Right cardiac atrium (tissue), 5 donors: Measurements from ENCODE around the gene RHAG. TPM values are rescaled to one million over a fixed set of nuclear protein-coding genes. Genes with fewer than 3 reads are reported as not detected.

Source experiments
- ATAC-seq, 2 donors: fragments of 200-7000 bp; cut with Tn5 transposase; one replicate each; pipeline versions ENCODE4 v1.8.0 to v1.9.1; 2020; ENCODE audit warnings: moderate library complexity in 2 of 2, mild to moderate bottlenecking in 1 of 2
- DNase-seq, 3 donors: peaks; one replicate each; pipeline ENCODE4 v3.0.0-alpha.2; 2020
- H3K27ac ChIP-seq: one replicate; pipeline ENCODE4 v1.5.1; 2013; ENCODE audit warnings: mild to moderate bottlenecking, low read length, control low read depth, moderate library complexity
- H3K27me3 ChIP-seq: one replicate; pipeline ENCODE4 v1.6.1; 2013; ENCODE audit not compliant: control insufficient read depth, insufficient read depth
- H3K4me1 ChIP-seq: one replicate; pipeline ENCODE4 v1.6.1; 2013; ENCODE audit warnings: low read length; ENCODE audit not compliant: control insufficient read depth, insufficient read depth
- H3K4me3 ChIP-seq: one replicate; pipeline ENCODE4 v1.5.1; 2013; ENCODE audit warnings: low read length, control low read depth
- H3K9me3 ChIP-seq: one replicate; pipeline ENCODE4 v1.6.1; 2013; ENCODE audit warnings: low read length; ENCODE audit not compliant: control insufficient read depth
- WGBS: extraction: QIAGEN DNeasy Blood & Tissue Kit; methylation state at CpG from one replicate; pipeline ENCODE4 v1.1.7; 2013; 5-methylcytosine and 5-hydroxymethylcytosine counted together
- intact Hi-C, 4 donors: fragments of 100-400 bp; cut with DNase I; formaldehyde crosslinking; loops; one replicate each; pipeline versions ENCODE4 v1.11.0 to v1.14.0; 2022 to 2023
- polyA plus RNA-seq: library from polyadenylated mRNA; stranded (reverse); fragments of 200-250 nt; gene quantifications from one replicate; pipeline ENCODE4 v1.2.3, GENCODE V29; 2013
- total RNA-seq, 4 donors: library from RNA; stranded (reverse); fragmentation: NEBNext Ultra II Directional; extraction: Animal tissue kit (Norgen Biotek cat#: 25700); gene quantifications; one replicate each; pipeline ENCODE4 v1.2.1, GENCODE V29; 2021
- donor health status: healthy with polysubstance abuse.
- donor health status: DM: no; HTN: yes; CAD: no.
- donor health status: DM: no; HTN: no; CAD: no.
- donor health status: DM: no; HTN: yes; CAD: no; lungs with severe emphysema.
- donor health status: DM: yes; HTN: yes; CAD: no.

The RHAG gene
- total and polyA plus RNA-seq, 5 donors, result 1.3 to 2.8 (median 1.7) TPM

GRCh38 chr6:49653942-49654341 is 17.3 kb upstream of the RHAG start:
- H3K27ac ChIP-seq, result no peak overlapping the region
- WGBS, result 84% methylated on average over 1 of the region's 1 CpG
- no peak overlapping the region for H3K4me3 ChIP-seq
- H3K9me3 ChIP-seq, result no peaks in the 10 kb centered on the region
- no peaks in the 10 kb centered on the region for H3K4me1 ChIP-seq
- no peaks in the 10 kb centered on the region for H3K27me3 ChIP-seq
- no peak for ATAC-seq
- intact Hi-C loops, result no loop called here
- DNase-seq, result no peak

- DNase-seq (no peak), ATAC-seq (no peak)
- Histone ChIP-seq H3K4me3 (no peak overlapping the region), H3K4me1 (no peaks in the 10 kb centered on the region), H3K27ac (no peak overlapping the region), H3K27me3 (no peaks in the 10 kb centered on the region), H3K9me3 (no peaks in the 10 kb centered on the region)
- 80% methylated on average over 2 of the region's 2 CpGs for WGBS
- intact Hi-C loops, result no loop called here
Measured at GRCh38 chr6:49653438-49653837, 16.8 kb upstream of the RHAG start.

GRCh38 chr6:49651239-49651638 is 14.6 kb upstream of the RHAG start:
- intact Hi-C loops, result no loop called here
- H3K9me3 ChIP-seq, result no peaks in the 10 kb centered on the region
- H3K27ac ChIP-seq, result no peak overlapping the region
- H3K4me3 ChIP-seq, result no peak overlapping the region
- H3K4me1 ChIP-seq, result no peaks in the 10 kb centered on the region
- no peaks in the 10 kb centered on the region for H3K27me3 ChIP-seq
- WGBS, result 68% methylated on average over 2 of the region's 2 CpGs
- no peak for DNase-seq
- no peak for ATAC-seq

GRCh38 chr6:49649988-49650387 is 13.3 kb upstream of the RHAG start:
- H3K9me3 ChIP-seq, result no peaks in the 10 kb centered on the region
- WGBS, result 38% methylated on average over 1 of the region's 1 CpG
- no peaks in the 10 kb centered on the region for H3K4me1 ChIP-seq
- intact Hi-C loops, result no loop called here
- H3K27ac ChIP-seq, result no peak overlapping the region
- H3K27me3 ChIP-seq, result no peaks in the 10 kb centered on the region
- DNase-seq (no peak), ATAC-seq (no peak)
- H3K4me3 ChIP-seq, result no peak overlapping the region

- H3K4me1 ChIP-seq, result no peaks in the 10 kb centered on the region
- no peaks in the 10 kb centered on the region for H3K27me3 ChIP-seq
- intact Hi-C loops, result no loop called here
- H3K9me3 ChIP-seq, result no peaks in the 10 kb centered on the region
- H3K27ac ChIP-seq, result no peak overlapping the region
- H3K4me3 ChIP-seq, result no peak overlapping the region
- DNase-seq (no peak), ATAC-seq (no peak)
Measured at GRCh38 chr6:49648036-49648435, 11.4 kb upstream of the RHAG start.

GRCh38 chr6:49647476-49647875 is 10.8 kb upstream of the RHAG start:
- intact Hi-C loops, result no loop called here
- DNase-seq (no peak), ATAC-seq (no peak)

GRCh38 chr6:49646942-49647341 is 10.3 kb upstream of the RHAG start:
- WGBS, result 80% methylated on average over 4 of the region's 4 CpGs
- DNase-seq, result no peak
- intact Hi-C loops, result no loop called here

More at GRCh38 chr6:49647476-49647875, 10.8 kb upstream of the RHAG start:
- 87% methylated on average over 2 of the region's 2 CpGs for WGBS
- H3K9me3 ChIP-seq, result no peaks in the 10 kb centered on the region
- H3K4me3 ChIP-seq, result no peak overlapping the region
- H3K4me1 ChIP-seq, result no peaks in the 10 kb centered on the region
- H3K27ac ChIP-seq, result no peak overlapping the region
- no peaks in the 10 kb centered on the region for H3K27me3 ChIP-seq

GRCh38 chr6:49646130-49646824 is 9.6 kb upstream of the RHAG start:
- Histone ChIP-seq H3K27ac (no peak overlapping the region), H3K4me3 (no peak overlapping the region), H3K4me1 (no peaks in the 10 kb centered on the region), H3K9me3 (no peaks in the 10 kb centered on the region), H3K27me3 (no peaks in the 10 kb centered on the region)
- intact Hi-C loops, result no loop called here
- ATAC-seq (no peak), DNase-seq (no peak)
- 71% methylated on average over 3 of the region's 3 CpGs for WGBS

More at GRCh38 chr6:49646942-49647341, 10.3 kb upstream of the RHAG start:
- H3K27me3 ChIP-seq, result no peaks in the 10 kb centered on the region
- H3K9me3 ChIP-seq, result no peaks in the 10 kb centered on the region
- H3K4me1 ChIP-seq, result no peaks in the 10 kb centered on the region
- ATAC-seq, result no peak
- H3K4me3 ChIP-seq, result no peak overlapping the region
- H3K27ac ChIP-seq, result no peak overlapping the region

GRCh38 chr6:49645139-49645538 is 8.5 kb upstream of the RHAG start:
- Histone ChIP-seq H3K4me1 (no peaks in the 10 kb centered on the region), H3K27ac (no peak overlapping the region), H3K27me3 (no peaks in the 10 kb centered on the region), H3K4me3 (no peak overlapping the region), H3K9me3 (no peaks in the 10 kb centered on the region)
- ATAC-seq, result no peak
- 74% methylated on average over 3 of the region's 3 CpGs for WGBS
- intact Hi-C loops, result no loop called here
- DNase-seq, result no peak

- Histone ChIP-seq H3K27ac (no peak overlapping the region), H3K9me3 (no peaks in the 10 kb centered on the region), H3K27me3 (no peaks in the 10 kb centered on the region), H3K4me1 (no peaks in the 10 kb centered on the region), H3K4me3 (no peak overlapping the region)
- no peak for DNase-seq
- ATAC-seq, result no peak
- intact Hi-C loops, result loop anchor here in 1 of 4 donors (10.0 kb wide), 1 partner anchor 206 kb away; no protein-coding TSS in a partner anchor
- 58% methylated on average over 5 of the region's 5 CpGs for WGBS
Measured at GRCh38 chr6:49639177-49639817, 2.7 kb upstream of the RHAG start.

GRCh38 chr6:49637350-49637731 is 702 bp upstream of the RHAG start:
- intact Hi-C loops, result loop anchor here in 1 of 4 donors (10.0 kb wide), 1 partner anchor 207 kb away; no protein-coding TSS in a partner anchor
- DNase-seq, result no peak

More at GRCh38 chr6:49637350-49637731, 702 bp upstream of the RHAG start:
- no peak overlapping the region for H3K4me3 ChIP-seq
- no peaks in the 10 kb centered on the region for H3K4me1 ChIP-seq
- 52% methylated on average over 3 of the region's 3 CpGs for WGBS
- H3K9me3 ChIP-seq, result no peaks in the 10 kb centered on the region
- H3K27me3 ChIP-seq, result no peaks in the 10 kb centered on the region
- H3K27ac ChIP-seq, result no peak overlapping the region
- ATAC-seq, result no peak
